ENCODE results near the gene NFU1. TPM values are rescaled to one million over a fixed set of nuclear protein-coding genes. Genes with fewer than 3 reads are reported as not detected.
"Not testable (repeated sequence)": the region's sequence is repeated elsewhere in the genome, so short reads cannot be mapped to it uniquely, and the experiment has no call there.

Gene NFU1
- total and polyA plus RNA-seq, 2 of the 13 experiments (the other 11 are each of a cell fraction or from before 2014, with no cell fraction given) = 39.1 to 84.0 TPM

GRCh38 chr2:69354976-69355375, 82.3 kb downstream of the NFU1 start:
- BruUV-seq (replicated peaks); H3K79me2 ChIP-seq (ENCODE audit: insufficient read depth, low read length); H3K27me3 ChIP-seq (ENCODE audit: control insufficient read depth in 1 of 2, insufficient read depth in 2 of 2, low read length in 2 of 2); H3K9ac ChIP-seq (ENCODE audit: insufficient read depth, low read depth, low read length); H3K27ac ChIP-seq (ENCODE audit: extremely low read length, insufficient read depth, low read length); POLR2A ChIA-PET; H3K9me3 ChIP-seq (ENCODE audit: low read length); DNase-seq (ENCODE audit: low spot score); H3K4me2 ChIP-seq (ENCODE audit: low read depth, low read length); H2AFZ ChIP-seq (ENCODE audit: low read length); H4K20me1 ChIP-seq (ENCODE audit: insufficient read depth, low read length); in situ Hi-C loops (cut with HindIII; ENCODE audit: extremely low pct_ligation_motif_present, low pct_unique_long_range_greater_than_20kb); intact Hi-C loops (cut with micrococcal nuclease; ENCODE audit: unreplicated experiment); CTCF ChIA-PET (ENCODE audit: low intra/inter-chr PET ratio, low total read pairs); H3K4me3 ChIP-seq (replicated peaks in 1 of 3; ENCODE audit: insufficient read depth in 1 of 3, low read depth in 2 of 3, low read length in 3 of 3); ATAC-seq; FAIRE-seq; TF ChIP-seq FOXP1, SOX6 (IDR thresholded peaks at IDR 0.05): not testable (repeated sequence)
- WGBS (ENCODE audit: low lambda C conversion rate) = 73% methylated on average over 3 of the region's 3 CpGs
- Histone ChIP-seq H3K4me1 (ENCODE audit: insufficient read depth, low read length) (peaks cover 30% of the 10 kb centered on the region), H3K36me3 (replicated peaks in 1 of 2; ENCODE audit: control insufficient read depth in 1 of 2, insufficient read depth in 2 of 2, low read length in 2 of 2) (peaks cover 23 to 70% of the 10 kb centered on the region in 2 experiments)
- peak; percentile 47; the same call in 1 of the 2 replicates for TF ChIP-seq NR2F2 (IDR thresholded peaks at IDR 0.05; ENCODE audit: borderline replicate concordance, low read depth)
- 0 out of 2 replicates have a peak, but pooled peaks have one; percentile 21 for TF ChIP-seq FOXK1 (CRISPR knock-in tag; IDR thresholded peaks at IDR 0.05; ENCODE audit: borderline replicate concordance, low read depth)
- peak; percentile 78; the same call in 1 of the 2 replicates for TF ChIP-seq FOXP1 (CRISPR knock-in tag; IDR thresholded peaks at IDR 0.05)
- TF ChIP-seq RXRB (CRISPR knock-in tag; IDR thresholded peaks at IDR 0.05; ENCODE audit: borderline replicate concordance) = 0 out of 2 replicates have a peak, but pooled peaks have one; percentile 24
- peak; percentile 81 for TF ChIP-seq NR2F6 (IDR thresholded peaks at IDR 0.05)
- TF ChIP-seq NR2F6 (CRISPR knock-in tag; IDR thresholded peaks at IDR 0.05) = peak; percentile 93
- peak; percentile 73 to 83 for TF ChIP-seq NR2F1 (CRISPR knock-in tag; IDR thresholded peaks at IDR 0.05)
- TF ChIP-seq RARA (CRISPR knock-in tag; IDR thresholded peaks at IDR 0.05) = peak; percentile 53; the same call in 1 of the 2 replicates
- TF ChIP-seq SOX6 (CRISPR knock-in tag; IDR thresholded peaks at IDR 0.05) = 0 out of 2 replicates have a peak, but pooled peaks have one; percentile 14
- TF ChIP-seq CEBPG (CRISPR knock-in tag; IDR thresholded peaks at IDR 0.05) = peak; percentile 64
- TF ChIP-seq ATF4 (CRISPR knock-in tag; IDR thresholded peaks at IDR 0.05) = 0 out of 4 replicates have a peak, but pooled peaks of 1 of the 2 experiments have one; percentile 18
- TF ChIP-seq THRA (CRISPR knock-in tag; IDR thresholded peaks at IDR 0.05; ENCODE audit: borderline replicate concordance) = peak; percentile 47; the same call in 1 of the 2 replicates
- TF ChIP-seq GATAD2A (CRISPR knock-in tag; IDR thresholded peaks at IDR 0.05) = peak; percentile 51
- peak; percentile 57; the same call in 1 of the 2 replicates for TF ChIP-seq CEBPB (IDR thresholded peaks at IDR 0.05; ENCODE audit: borderline replicate concordance, low read depth, low read length)
- TF ChIP-seq FOXP4 (CRISPR knock-in tag; IDR thresholded peaks at IDR 0.05) = peak; percentile 64
- peak; percentile 88 for TF ChIP-seq ZNF460 (CRISPR knock-in tag; IDR thresholded peaks at IDR 0.05; ENCODE audit: borderline replicate concordance)
- peak; percentile 15; the same call in 1 of the 2 replicates for TF ChIP-seq SALL1 (CRISPR knock-in tag; IDR thresholded peaks at IDR 0.05)
- peak; percentile 29; the same call in 1 of the 2 replicates for TF ChIP-seq HNF4A (CRISPR knock-in tag; IDR thresholded peaks at IDR 0.05)

Data from HepG2 (cell line).